A673 (cell line): ENCODE data around the gene CD24. TPM values are rescaled to one million over a fixed set of nuclear protein-coding genes. Genes with fewer than 3 reads are reported as not detected.

Experiments
- BruUV-seq: library from RNA; stranded (reverse); fragments of 400-500 nt; replicated peaks from 2 replicates; lab custom pipeline; 2021; lab: Mats Ljungman, UMichigan
- CTCF ChIA-PET: fragments of 300-600 bp; sonication (Branson Sonifier 250); formaldehyde crosslinking; loops from one replicate; lab custom pipeline; 2022; ENCODE audit warnings: antibody characterized with exemption; lab: Charles Lee
- POLR2A ChIA-PET: fragments of 300-600 bp; sonication (Branson Sonifier 250); formaldehyde crosslinking; loops from one replicate; lab custom pipeline; 2022; ENCODE audit warnings: antibody characterized with exemption; ENCODE audit not compliant: low non-redundant PET; lab: Charles Lee
- DNase-seq: peaks from one replicate; pipeline ENCODE4 v3.0.0-alpha.2; 2015; ENCODE audit warnings: low spot score
- H3K27ac ChIP-seq: fragments of 200-600 bp; sonication (generic); 2 replicates; pipeline ENCODE4 v1.5.1; 2016; ENCODE audit warnings: mixed run types, low read depth, mild to moderate bottlenecking, mixed read lengths, antibody characterized with exemption, low read length; ENCODE audit not compliant: poor library complexity, severe bottlenecking
- H3K27me3 ChIP-seq: fragments of 200-600 bp; sonication (generic); replicated peaks from 2 replicates; pipeline ENCODE4 v1.6.1; 2017; ENCODE audit warnings: mixed run types, low read depth, mild to moderate bottlenecking, mixed read lengths, antibody characterized with exemption, low read length; ENCODE audit not compliant: insufficient read depth, poor library complexity
- H3K36me3 ChIP-seq: fragments of 200-600 bp; sonication (generic); 2 replicates; pipeline ENCODE4 v1.6.1; 2016; ENCODE audit warnings: mixed run types, mild to moderate bottlenecking, mixed read lengths, antibody characterized with exemption, low read length; ENCODE audit not compliant: insufficient read depth, poor library complexity, severe bottlenecking
- H3K4me1 ChIP-seq: fragments of 200-600 bp; sonication (generic); 2 replicates; pipeline ENCODE4 v1.6.1; 2017; ENCODE audit warnings: mixed run types, mild to moderate bottlenecking, mixed read lengths, antibody characterized with exemption, low read length; ENCODE audit not compliant: insufficient read depth, poor library complexity, severe bottlenecking
- H3K4me3 ChIP-seq: fragments of 200-600 bp; sonication (generic); 2 replicates; pipeline ENCODE4 v1.5.1; 2016; ENCODE audit warnings: low read depth, mixed run types, mild to moderate bottlenecking, mixed read lengths, low read length; ENCODE audit not compliant: poor library complexity, severe bottlenecking
- H3K9me3 ChIP-seq: fragments of 200-600 bp; sonication (generic); 2 replicates; pipeline ENCODE4 v1.6.1; 2016; ENCODE audit warnings: mixed run types, low read depth, mild to moderate bottlenecking, mixed read lengths, antibody characterized with exemption, low read length; ENCODE audit not compliant: poor library complexity, severe bottlenecking
- CTCF ChIP-seq: fragments of 300-800, 200-600 bp; sonication (generic); conservative IDR thresholded peaks from 2 replicates; pipeline ENCODE4 v1.5.1; 2017; ENCODE audit warnings: low read depth, mild to moderate bottlenecking, antibody characterized with exemption, low read length, moderate library complexity, mixed read lengths
- EZH2 ChIP-seq: fragments of 200-600 bp; sonication (generic); IDR thresholded peaks from 2 replicates; pipeline ENCODE4 v1.6.1; 2017; ENCODE audit warnings: borderline replicate concordance, low read depth, mild to moderate bottlenecking, mixed read lengths, antibody characterized with exemption, low read length; ENCODE audit not compliant: poor library complexity, severe bottlenecking
- intact Hi-C: fragments of 100-400 bp; cut with micrococcal nuclease; formaldehyde crosslinking; loops from one replicate; pipeline ENCODE4 v1.10.0; 2022; ENCODE audit not compliant: unreplicated experiment
- total RNA-seq: library from RNA; stranded (reverse); gene quantifications from 2 replicates; pipeline ENCODE4 v1.2.3, GENCODE V29; 2021

The CD24 gene
- total RNA-seq, 1 experiment from 2014 or later = 12.2 TPM

GRCh38 chr6:106976270-106976669 lies 1.7 kb upstream of the CD24 start:
- no peak for DNase-seq
- BruUV-seq = no TSS peak
- no peaks in the 10 kb centered on the region for H3K36me3 ChIP-seq
- POLR2A ChIA-PET = no interaction called here
- TF ChIP-seq EZH2 = no peak
- no peak for TF ChIP-seq CTCF
- H3K4me1 ChIP-seq = peaks cover 9% of the 10 kb centered on the region
- no peak overlapping the region for H3K27ac ChIP-seq
- intact Hi-C loops = loop anchor here (5.0 kb wide), 2 partner anchors 409 to 529 kb away; no protein-coding TSS in a partner anchor
- no peaks in the 10 kb centered on the region for H3K9me3 ChIP-seq
- no peak overlapping the region for H3K4me3 ChIP-seq
- H3K27me3 ChIP-seq = peaks cover 57% of the 10 kb centered on the region
- CTCF ChIA-PET = no interaction called here

- H3K4me1 ChIP-seq = peaks cover 9% of the 10 kb centered on the region
- H3K4me3 ChIP-seq = peak overlapping the region; percentile 59
- H3K9me3 ChIP-seq = no peaks in the 10 kb centered on the region
- BruUV-seq = no TSS peak
- CTCF ChIA-PET = no interaction called here
- POLR2A ChIA-PET = no interaction called here
- DNase-seq = no peak
- H3K36me3 ChIP-seq = no peaks in the 10 kb centered on the region
- peaks cover 57% of the 10 kb centered on the region for H3K27me3 ChIP-seq
- intact Hi-C loops = loop anchor here (5.0 kb wide), 2 partner anchors 408 to 528 kb away; no protein-coding TSS in a partner anchor
- no peak overlapping the region for H3K27ac ChIP-seq
- TF ChIP-seq EZH2 (peak; percentile 42), CTCF (no peak)
Measured at GRCh38 chr6:106975738-106976064, 1.2 kb upstream of the CD24 start.

DNA sequence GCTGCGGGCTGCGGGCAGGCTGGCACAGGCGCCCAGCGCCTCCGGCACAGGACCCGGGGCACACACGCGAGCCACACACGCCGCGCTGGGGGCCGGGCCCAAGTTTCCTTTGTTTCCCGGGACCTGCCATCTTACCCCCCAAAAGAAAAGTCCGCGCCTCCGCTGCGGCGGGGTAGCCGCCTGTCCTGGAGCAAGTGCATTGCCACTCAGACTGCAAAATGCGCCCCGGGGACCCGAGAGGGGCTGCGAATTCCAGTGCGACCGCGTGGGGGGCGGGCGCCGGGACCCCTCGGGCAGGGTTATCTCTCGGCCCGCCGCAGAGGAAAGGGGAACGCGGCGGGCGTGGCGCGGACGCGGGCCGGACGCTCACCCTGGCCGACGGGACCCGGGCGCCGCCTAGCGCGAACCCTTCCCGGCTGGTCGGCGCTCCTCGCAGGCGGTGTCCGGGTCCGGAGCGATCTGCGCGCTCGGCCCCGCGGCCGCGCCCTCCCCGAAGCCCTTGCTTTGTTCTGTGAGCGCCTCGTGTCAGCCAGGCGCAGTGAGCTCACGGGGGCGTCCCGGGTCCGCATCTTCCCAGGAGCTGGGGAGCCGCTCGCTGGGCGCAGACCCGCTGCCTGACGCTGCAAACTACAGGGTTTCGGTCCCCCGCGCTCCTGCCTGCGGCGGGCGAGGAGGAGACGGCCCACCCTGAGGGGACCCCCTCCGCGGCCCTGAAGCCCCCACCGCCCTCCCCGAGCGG lies 639 bp upstream of the CD24 start:
- H3K9me3 ChIP-seq = no peaks in the 10 kb centered on the region
- H3K36me3 ChIP-seq = no peaks in the 10 kb centered on the region
- TF ChIP-seq EZH2 = peak; percentile 65
- TF ChIP-seq CTCF = no peak; the same call in 1 of the 2 replicates
- ChIA-PET POLR2A (no interaction called here), CTCF (no interaction called here)
- DNase-seq = peak; percentile 21
- intact Hi-C loops = loop anchor here (5.0 kb wide), 2 partner anchors 408 to 528 kb away; no protein-coding TSS in a partner anchor
- peaks cover 9% of the 10 kb centered on the region for H3K4me1 ChIP-seq
- peak overlapping the region; percentile 59 for H3K4me3 ChIP-seq
- no TSS peak for BruUV-seq
- no peak overlapping the region for H3K27ac ChIP-seq
- H3K27me3 ChIP-seq = peaks cover 57% of the 10 kb centered on the region
